HCEC 1CT (cell line): Measurements from ENCODE around the gene SFRP4.
"Not testable (repeated sequence)": the region's sequence is repeated elsewhere in the genome, so short reads cannot be mapped to it uniquely, and the experiment has no call there.

ENCODE experiments used
- DNase-seq: peaks from one replicate; pipeline ENCODE4 v3.0.0-alpha.2; 2017

SFRP4 gene

GRCh38 chr7:37916673-37917660, at the start of gene SFRP4:
Gene SFRP4, minus strand, starts transcription at chr7:37916817. Its CDS starts 280 bp downstream, at chr7:37916537.
- DNase-seq: no peak

GRCh38 chr7:37964196-37964595, 47.6 kb upstream of the SFRP4 start:
- DNase-seq: no peak

GRCh38 chr7:37961251-37961650, 44.6 kb upstream of the SFRP4 start:
- no peak for DNase-seq

- DNase-seq: no peak
Measured at GRCh38 chr7:37960483-37960882, 43.9 kb upstream of the SFRP4 start.

GRCh38 chr7:37957221-37957970, 40.8 kb upstream of the SFRP4 start:
- no peak for DNase-seq

- no peak for DNase-seq
Measured at GRCh38 chr7:37956791-37957190, 40.2 kb upstream of the SFRP4 start.

DNA sequence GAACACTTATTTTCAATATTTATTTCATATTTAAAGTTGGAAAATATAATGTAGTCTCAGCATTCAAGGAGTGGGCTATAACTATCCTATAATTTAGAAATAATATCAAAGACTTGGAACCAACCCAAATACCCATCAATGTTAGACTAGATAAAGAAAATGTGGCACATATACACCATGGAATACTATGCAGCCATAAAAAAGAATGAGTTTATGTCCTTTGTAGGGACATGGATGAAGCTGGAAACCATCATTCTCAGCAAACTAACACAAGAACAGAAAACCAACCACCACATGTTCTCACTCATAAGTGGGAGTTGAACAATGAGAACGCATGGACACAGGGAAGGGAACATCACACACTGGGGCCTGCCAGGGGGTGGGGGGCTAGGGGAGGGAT, 37.6 kb upstream of the SFRP4 start:
- not testable (repeated sequence) for DNase-seq

- DNase-seq: no peak
Measured at GRCh38 chr7:37952240-37952639, 35.6 kb upstream of the SFRP4 start.

DNA sequence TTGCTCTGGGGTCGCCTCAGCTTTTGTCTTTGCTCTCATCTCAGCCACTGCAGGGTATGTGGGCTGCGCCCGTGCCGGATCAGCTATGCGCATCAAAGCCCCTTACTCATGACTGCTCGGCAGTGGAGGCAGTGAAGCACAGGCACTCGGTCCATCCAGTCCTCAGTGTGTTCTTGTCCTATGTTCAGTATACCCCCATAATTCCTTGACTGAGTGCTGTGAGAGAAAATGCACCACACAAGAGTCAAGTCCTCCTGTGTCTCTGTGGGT, 31.3 kb upstream of the SFRP4 start:
- DNase-seq: no peak

DNA sequence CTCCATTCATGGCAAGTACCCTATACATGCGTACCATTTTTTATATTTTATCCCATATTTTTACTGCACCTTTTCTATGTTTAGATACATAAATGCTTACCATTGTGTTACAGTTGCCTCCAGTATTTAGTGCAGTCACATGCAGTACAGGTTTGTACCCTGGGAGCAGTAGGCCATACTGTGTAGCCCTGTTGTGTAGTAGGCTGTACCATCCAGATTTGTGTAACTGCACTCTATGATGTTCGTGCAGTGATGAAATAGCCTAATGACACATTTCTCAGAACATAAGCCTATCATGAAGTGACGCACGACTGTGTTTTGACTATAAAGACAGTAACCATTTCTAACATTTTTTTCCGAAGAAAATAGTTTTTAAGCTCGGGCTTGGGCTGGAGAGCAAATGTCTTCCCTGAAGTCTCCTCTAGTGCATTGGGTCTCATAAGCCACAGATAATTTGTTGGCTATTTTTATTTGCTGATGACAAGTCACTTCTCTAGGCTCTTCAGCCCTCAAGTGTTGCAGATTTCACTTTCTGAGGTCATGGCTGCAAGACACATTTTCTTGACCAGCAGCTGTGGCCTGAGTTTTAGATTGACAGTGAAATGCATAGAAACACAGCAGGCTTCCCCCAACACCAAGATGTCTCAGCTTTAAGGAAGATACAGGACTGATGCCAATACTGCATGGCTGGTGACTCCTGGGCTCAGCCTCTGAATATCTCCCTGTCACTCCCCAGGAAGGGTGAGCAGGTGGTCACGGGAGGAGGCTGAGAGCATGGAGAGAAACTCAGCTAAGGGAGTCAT, 30.7 kb upstream of the SFRP4 start:
- no peak for DNase-seq

GRCh38 chr7:37945336-37945735, 28.7 kb upstream of the SFRP4 start:
- DNase-seq: no peak

DNA sequence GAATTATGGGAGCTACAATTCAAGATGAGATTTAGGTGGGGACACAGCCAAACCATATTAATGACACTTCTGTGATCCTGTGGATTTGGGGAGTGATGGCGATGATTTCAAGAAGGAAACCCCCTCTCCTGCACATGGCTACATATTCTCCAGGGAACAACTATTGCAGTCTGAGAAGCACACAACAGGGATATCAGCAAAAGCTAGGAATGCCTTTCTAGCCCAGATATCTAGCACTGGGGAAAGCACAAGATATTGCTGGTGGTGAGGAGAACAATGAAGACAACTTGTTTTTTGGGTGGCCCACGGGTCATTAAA, 28.1 kb upstream of the SFRP4 start:
- no peak for DNase-seq

- DNase-seq: no peak
Measured at GRCh38 chr7:37943905-37944736, 27.5 kb upstream of the SFRP4 start.

DNA sequence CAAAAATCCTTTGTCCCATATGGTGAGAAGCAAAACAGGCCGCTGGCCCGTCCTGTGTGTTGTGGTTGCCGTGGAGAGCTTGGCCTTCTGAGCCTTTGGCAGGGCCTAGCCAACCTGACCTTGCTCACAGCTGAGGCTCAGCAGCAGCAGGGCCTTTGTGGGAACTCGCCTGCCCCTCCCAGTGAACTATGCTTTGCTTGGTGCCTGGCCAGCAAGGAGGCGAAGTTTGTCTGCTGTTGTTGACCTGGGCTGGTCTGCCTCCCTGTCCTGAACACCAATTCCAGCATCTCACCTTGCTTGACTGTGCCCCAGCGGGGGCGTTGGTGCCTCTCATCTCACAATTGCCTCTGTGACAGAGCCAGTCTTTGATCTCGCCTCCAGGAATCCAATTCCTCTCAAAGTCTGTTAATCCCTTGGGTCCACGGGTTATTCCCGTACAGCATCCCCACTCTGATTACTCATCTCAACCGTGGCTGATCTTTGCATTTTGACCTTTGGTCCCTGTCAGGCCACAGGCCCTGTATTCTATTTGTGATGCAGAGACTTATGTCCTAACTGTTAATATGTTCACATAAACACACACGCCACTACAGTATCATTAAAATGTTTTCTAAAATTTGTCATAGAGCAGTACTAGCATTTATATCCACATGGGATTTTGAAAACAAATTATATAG, 26.5 kb upstream of the SFRP4 start:
- DNase-seq: no peak

DNA sequence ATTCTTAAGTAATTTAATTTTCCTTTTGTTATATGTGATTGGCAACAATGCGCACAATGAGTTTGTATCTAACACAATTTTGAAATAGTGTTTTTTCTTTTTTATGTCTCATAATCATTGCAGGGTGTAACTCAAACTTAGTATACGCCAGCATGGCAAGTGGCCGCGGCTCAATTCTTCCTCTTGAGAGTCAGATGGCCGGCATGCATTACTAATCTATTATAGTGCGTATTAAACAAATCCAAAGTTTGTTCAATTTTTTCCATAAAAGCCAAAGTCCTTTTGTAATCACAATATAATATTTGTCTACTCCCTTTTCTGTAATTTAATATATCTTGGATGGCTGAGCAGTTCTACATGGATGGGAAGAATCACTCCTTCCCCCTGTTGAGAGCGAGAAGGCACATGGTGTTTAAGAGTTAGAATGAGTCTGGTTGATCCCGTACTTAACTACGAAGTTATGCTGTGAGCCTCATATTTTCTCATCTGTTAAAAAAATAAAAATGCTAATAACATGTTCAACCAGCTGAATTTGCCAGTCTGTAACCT, 16.5 kb upstream of the SFRP4 start:
- DNase-seq: no peak

DNA sequence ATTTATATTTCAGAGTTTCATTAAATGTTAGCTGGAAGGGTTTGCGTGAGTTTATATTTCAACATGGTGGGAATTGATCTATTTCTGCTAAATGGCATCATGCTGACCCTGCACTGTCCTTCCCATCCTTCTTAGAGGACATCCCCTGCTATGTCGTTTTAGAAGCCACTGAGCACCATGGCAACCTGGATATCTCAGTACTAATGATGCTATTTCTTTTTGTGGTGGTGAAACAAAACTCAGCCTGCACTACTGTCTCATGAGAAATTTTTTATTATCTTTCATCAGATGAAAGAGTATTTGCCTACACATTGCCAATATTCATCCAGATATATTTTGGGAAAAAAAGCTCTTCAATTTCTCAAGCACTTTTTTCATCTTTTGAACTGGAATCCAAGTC, 15.9 kb upstream of the SFRP4 start:
- DNase-seq: no peak

DNA sequence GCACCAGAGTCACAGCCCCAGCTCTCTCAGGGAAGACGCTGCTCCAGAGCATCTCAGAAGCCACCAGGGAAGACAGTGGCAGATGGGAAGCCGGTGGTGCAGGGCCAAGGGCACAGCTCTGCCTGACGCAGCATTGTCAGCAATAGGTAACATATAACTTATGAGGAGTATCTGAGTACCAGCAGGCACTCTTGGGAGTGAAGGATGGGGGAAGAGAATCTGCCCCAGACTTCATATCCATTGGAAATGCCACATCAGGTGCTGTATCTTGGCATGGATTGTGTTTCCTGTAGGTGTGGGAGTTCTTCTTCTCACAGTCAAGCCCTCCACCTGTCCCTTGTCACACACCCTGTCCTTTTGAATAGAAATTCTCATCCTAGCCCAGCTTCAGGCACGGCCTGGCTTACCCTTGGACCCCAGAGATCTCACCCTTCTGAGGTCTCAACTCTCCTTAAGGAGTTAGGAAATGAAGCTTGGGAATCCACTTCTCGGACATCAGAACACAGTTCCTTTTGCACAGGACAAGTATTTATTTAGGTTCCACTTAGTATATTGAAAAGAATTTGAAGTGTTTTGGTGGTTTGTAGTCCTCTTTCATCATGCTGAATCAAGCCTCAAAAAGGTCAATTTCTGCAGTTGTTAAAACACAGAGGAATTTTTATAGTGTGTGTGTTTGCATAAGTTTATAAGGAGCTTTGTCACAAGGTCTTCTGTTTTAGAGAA, 13.8 kb upstream of the SFRP4 start:
- DNase-seq: no peak

- no peak for DNase-seq
Measured at GRCh38 chr7:37928878-37929277, 12.3 kb upstream of the SFRP4 start.

DNA sequence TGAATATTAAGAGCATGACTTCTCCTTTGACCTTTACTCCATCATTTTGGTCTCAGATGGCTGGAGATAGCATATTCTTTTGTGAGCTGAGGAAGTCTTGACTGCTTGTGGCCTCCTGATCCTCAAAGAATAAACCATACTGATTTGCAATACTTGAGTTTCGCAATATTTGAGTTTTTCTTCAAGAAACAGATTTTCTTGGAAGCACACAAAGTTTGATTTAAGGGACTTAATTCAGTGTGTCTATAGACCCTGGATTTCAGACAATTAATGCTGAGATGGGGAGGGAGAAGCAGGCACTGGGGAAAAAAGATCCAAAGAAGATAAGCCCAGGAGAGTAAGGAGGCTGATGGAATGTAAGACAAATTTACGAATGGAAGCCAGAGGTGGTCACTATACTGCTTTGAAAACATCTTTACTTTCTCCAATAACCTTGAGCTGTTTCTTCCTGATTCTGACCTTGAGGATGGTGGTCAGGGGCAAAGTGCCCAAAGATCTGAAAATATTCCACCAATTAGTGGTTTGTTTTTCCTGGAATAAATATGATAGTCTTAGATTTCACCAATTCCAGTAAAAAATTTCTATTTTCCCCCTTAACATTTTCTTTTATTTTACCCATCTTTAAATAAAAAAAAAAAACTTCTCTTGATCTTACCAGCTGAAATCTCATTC, 11.3 kb upstream of the SFRP4 start:
- no peak for DNase-seq

DNA sequence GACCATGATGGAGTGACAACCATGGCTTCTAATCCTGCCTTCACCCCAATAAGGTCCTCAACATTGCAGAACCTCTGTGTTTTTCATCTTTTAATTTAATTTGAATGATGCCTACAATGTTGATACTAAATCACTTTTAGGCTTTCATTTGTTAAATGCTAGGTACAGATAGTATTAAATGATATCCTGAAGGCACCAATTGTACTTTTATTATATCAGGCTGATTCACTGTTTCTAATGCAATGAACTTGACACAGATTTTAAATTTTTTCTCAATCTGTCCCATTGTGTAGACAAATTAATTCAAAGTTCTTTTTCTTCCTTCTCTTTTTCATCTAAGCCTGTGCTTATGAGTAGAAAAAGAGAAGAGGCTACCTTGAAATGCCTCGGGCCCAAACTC, 9.0 kb upstream of the SFRP4 start:
- no peak for DNase-seq
